ENCODE data around the gene ZMIZ1. TPM values are rescaled to one million over a fixed set of nuclear protein-coding genes. Genes with fewer than 3 reads are reported as not detected.

ZMIZ1 gene
- total and polyA plus RNA-seq, 4 donors, result 18.3 to 80.2 (median 42.6) TPM

GRCh38 chr10:79051766-79052165 lies 17.0 kb upstream of the ZMIZ1 start:
- Histone ChIP-seq H3K4me3 (no peak overlapping the region), H3K27me3 (ENCODE audit: control insufficient read depth in 3 of 3, insufficient read depth in 3 of 3, low read length in 2 of 3) (no peaks in the 10 kb centered on the region), H3K9ac (ENCODE audit: insufficient read depth in 1 of 2, low read length in 2 of 2) (no peak overlapping the region), H3K4me1 (ENCODE audit: control insufficient read depth in 5 of 5, insufficient read depth in 5 of 5, low read length in 5 of 5) (peaks cover 0 to 34% (median 25%) of the 10 kb centered on the region in 5 donors), H3K27ac (ENCODE audit: low read depth in 1 of 2, low read length in 1 of 2) (no peak overlapping the region), H3K36me3 (ENCODE audit: control insufficient read depth in 4 of 4, insufficient read depth in 4 of 4, low read length in 4 of 4) (no peaks in the 10 kb centered on the region), H3K9me3 (ENCODE audit: control insufficient read depth in 4 of 4, insufficient read depth in 3 of 4, low read length in 3 of 4) (no peaks in the 10 kb centered on the region)
- TF ChIP-seq CTCF (IDR thresholded peaks at IDR 0.05; ENCODE audit: control extremely low read depth, extremely low read depth), result no peak
- peak in 1 of 3 donors; percentile 11 for DNase-seq
- 82 to 83% methylated on average over 14 of the region's 14 CpGs for WGBS, 2 donors
- ATAC-seq (ENCODE audit: insufficient read depth, low FRiP score), result no peak

GRCh38 chr10:79052291-79053080 lies 16.3 kb upstream of the ZMIZ1 start:
- H3K4me3 ChIP-seq, result no peak overlapping the region
- H3K27ac ChIP-seq (ENCODE audit: low read depth in 1 of 2, low read length in 1 of 2), result no peak overlapping the region
- H3K36me3 ChIP-seq (ENCODE audit: control insufficient read depth in 4 of 4, insufficient read depth in 4 of 4, low read length in 4 of 4), result no peaks in the 10 kb centered on the region
- H3K4me1 ChIP-seq (ENCODE audit: control insufficient read depth in 5 of 5, insufficient read depth in 5 of 5, low read length in 5 of 5), result peaks cover 0 to 34% (median 25%) of the 10 kb centered on the region in 5 donors
- no peaks in the 10 kb centered on the region for H3K27me3 ChIP-seq (ENCODE audit: control insufficient read depth in 3 of 3, insufficient read depth in 3 of 3, low read length in 2 of 3)
- no peak for ATAC-seq (ENCODE audit: insufficient read depth, low FRiP score)
- peak in 2 of 3 donors; percentile 63 to 66 for DNase-seq
- TF ChIP-seq CTCF (IDR thresholded peaks at IDR 0.05; ENCODE audit: control extremely low read depth, extremely low read depth), result peak; percentile 23
- 44 to 49% methylated on average over 12 of the region's 12 CpGs for WGBS, 2 donors
- no peaks in the 10 kb centered on the region for H3K9me3 ChIP-seq (ENCODE audit: control insufficient read depth in 4 of 4, insufficient read depth in 3 of 4, low read length in 3 of 4)
- H3K9ac ChIP-seq (ENCODE audit: insufficient read depth in 1 of 2, low read length in 2 of 2), result no peak overlapping the region

- no peaks in the 10 kb centered on the region for H3K36me3 ChIP-seq (ENCODE audit: control insufficient read depth in 4 of 4, insufficient read depth in 4 of 4, low read length in 4 of 4)
- no peak overlapping the region for H3K27ac ChIP-seq (ENCODE audit: low read depth in 1 of 2, low read length in 1 of 2)
- peak in 1 of 3 donors; percentile 7 for DNase-seq
- no peaks in the 10 kb centered on the region for H3K9me3 ChIP-seq (ENCODE audit: control insufficient read depth in 4 of 4, insufficient read depth in 3 of 4, low read length in 3 of 4)
- ATAC-seq (ENCODE audit: insufficient read depth, low FRiP score), result no peak
- H3K4me1 ChIP-seq (ENCODE audit: control insufficient read depth in 5 of 5, insufficient read depth in 5 of 5, low read length in 5 of 5), result peaks cover 0 to 31% (median 25%) of the 10 kb centered on the region in 5 donors
- H3K4me3 ChIP-seq, result no peak overlapping the region
- 94 to 96% methylated on average over 4 of the region's 4 CpGs for WGBS, 2 donors
- H3K9ac ChIP-seq (ENCODE audit: insufficient read depth in 1 of 2, low read length in 2 of 2), result no peak overlapping the region
- TF ChIP-seq CTCF (IDR thresholded peaks at IDR 0.05; ENCODE audit: control extremely low read depth, extremely low read depth), result no peak
- no peaks in the 10 kb centered on the region for H3K27me3 ChIP-seq (ENCODE audit: control insufficient read depth in 3 of 3, insufficient read depth in 3 of 3, low read length in 2 of 3)
These were observed 15.7 kb upstream of the ZMIZ1 start for GRCh38 chr10:79053081-79053434.

Data from lung (tissue), 12 donors.